Measurements from ENCODE around the gene MRPL53. TPM values are rescaled to one million over a fixed set of nuclear protein-coding genes. Genes with fewer than 3 reads are reported as not detected.

The MRPL53 gene
- total and polyA plus RNA-seq, 2 of the 8 experiments (the other 6 are each of a cell fraction or from before 2014, with no cell fraction given) = 36.6 to 46.3 TPM

GRCh38 chr2:74454654-74455511 is 17.6 kb downstream of the MRPL53 start, which contains the start of gene INO80B (continued):
- TF ChIP-seq TCF12 (IDR thresholded peaks at IDR 0.05; ENCODE audit: low read depth, low read length) (0 out of 2 replicates have a peak, but pooled peaks have one; percentile 56), ASH2L (IDR thresholded peaks at IDR 0.05; ENCODE audit: low read length) (peak; percentile 60), BACH1 (IDR thresholded peaks at IDR 0.05; ENCODE audit: low read length) (peak; percentile 88), GABPA (IDR thresholded peaks at IDR 0.05; ENCODE audit: borderline replicate concordance, insufficient read depth, low read length) (peak; percentile 99), SP4 (IDR thresholded peaks at IDR 0.05; ENCODE audit: low read length) (peak; percentile 97), PHF8 (conservative IDR thresholded peaks at IDR 0.05; ENCODE audit: low read depth, low read length) (0 out of 2 replicates have a peak, but pooled peaks have one; percentile 30), SP1 (IDR thresholded peaks at IDR 0.05; ENCODE audit: low read depth, low read length) (peak; percentile 92), EZH2 (IDR thresholded peaks at IDR 0.05; ENCODE audit: low read depth, low read length, severe bottlenecking) (no peak), YY1 (IDR thresholded peaks at IDR 0.05; ENCODE audit: low read depth, low read length) (peak; percentile 99), POLR2A (IDR thresholded peaks at IDR 0.05; ENCODE audit: control extremely low read depth in 1 of 2, low read depth in 2 of 2, low read length in 2 of 2) (peak in 1 of 2 experiments; percentile 75; a peak in 2 of 3 replicates), ZNF274 (IDR thresholded peaks at IDR 0.05; ENCODE audit: borderline replicate concordance, extremely low read depth, low read length) (no peak), EGR1 (IDR thresholded peaks at IDR 0.05; ENCODE audit: borderline replicate concordance, low read depth, low read length) (0 out of 2 replicates have a peak, but pooled peaks have one; percentile 24), RAD21 (IDR thresholded peaks at IDR 0.05 in 1 of 2, conservative IDR thresholded peaks at IDR 0.05 in 1 of 2; ENCODE audit: low read depth in 2 of 2, low read length in 2 of 2) (peak; percentile 12 to 21; a peak in 1 of 4 replicates), FOSL1 (IDR thresholded peaks at IDR 0.05; ENCODE audit: insufficient read depth, low read depth, low read length) (no peak), SIN3A (conservative IDR thresholded peaks at IDR 0.05 in 1 of 2, IDR thresholded peaks at IDR 0.05 in 1 of 2; ENCODE audit: low read depth in 1 of 2, low read length in 2 of 2) (peak; percentile 95 to 100; a peak in 3 of 4 replicates), CREB1 (IDR thresholded peaks at IDR 0.05) (peak; percentile 80), SRF (IDR thresholded peaks at IDR 0.05; ENCODE audit: low read depth, low read length) (peak; percentile 51; the same call in 1 of the 2 replicates), JUND (IDR thresholded peaks at IDR 0.05; ENCODE audit: low read length) (no peak), KDM4A (IDR thresholded peaks at IDR 0.05; ENCODE audit: low read depth, low read length, severe bottlenecking) (peak; percentile 38), SIRT6 (IDR thresholded peaks at IDR 0.05; ENCODE audit: low read length) (no peak)
- TF ChIP-seq, protein P1, sequence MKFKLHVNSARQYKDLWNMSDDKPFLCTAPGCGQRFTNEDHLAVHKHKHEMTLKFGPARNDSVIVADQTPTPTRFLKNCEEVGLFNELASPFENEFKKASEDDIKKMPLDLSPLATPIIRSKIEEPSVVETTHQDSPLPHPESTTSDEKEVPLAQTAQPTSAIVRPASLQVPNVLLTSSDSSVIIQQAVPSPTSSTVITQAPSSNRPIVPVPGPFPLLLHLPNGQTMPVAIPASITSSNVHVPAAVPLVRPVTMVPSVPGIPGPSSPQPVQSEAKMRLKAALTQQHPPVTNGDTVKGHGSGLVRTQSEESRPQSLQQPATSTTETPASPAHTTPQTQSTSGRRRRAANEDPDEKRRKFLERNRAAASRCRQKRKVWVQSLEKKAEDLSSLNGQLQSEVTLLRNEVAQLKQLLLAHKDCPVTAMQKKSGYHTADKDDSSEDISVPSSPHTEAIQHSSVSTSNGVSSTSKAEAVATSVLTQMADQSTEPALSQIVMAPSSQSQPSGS (IDR thresholded peaks at IDR 0.05; ENCODE audit: low read length) = peak; percentile 82; the same call in 1 of the 2 replicates
- TF ChIP-seq, protein P2, sequence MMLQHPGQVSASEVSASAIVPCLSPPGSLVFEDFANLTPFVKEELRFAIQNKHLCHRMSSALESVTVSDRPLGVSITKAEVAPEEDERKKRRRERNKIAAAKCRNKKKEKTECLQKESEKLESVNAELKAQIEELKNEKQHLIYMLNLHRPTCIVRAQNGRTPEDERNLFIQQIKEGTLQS (IDR thresholded peaks at IDR 0.05; ENCODE audit: insufficient read depth, low read depth, low read length) = no peak
